ENCODE results near the gene FKBP3. TPM values are rescaled to one million over a fixed set of nuclear protein-coding genes. Genes with fewer than 3 reads are reported as not detected.

Gene FKBP3
- total and polyA plus RNA-seq, 2 experiments from 2014 or later, result 52.4 to 117 TPM

- Histone ChIP-seq H3K36me3 (replicated peaks; ENCODE audit: insufficient read depth, low read depth) (no peaks in the 10 kb centered on the region), H3K4me2 (no peak overlapping the region), H3K4me1 (ENCODE audit: insufficient read depth) (peaks cover 10% of the 10 kb centered on the region), H3K4me3 (no peak overlapping the region), H3K79me2 (peaks cover 41% of the 10 kb centered on the region), H3K27me3 (no peaks in the 10 kb centered on the region), H4K20me1 (ENCODE audit: insufficient read depth, poor library complexity, severe bottlenecking) (no peaks in the 10 kb centered on the region), H3K9me3 (ENCODE audit: low read depth) (no peaks in the 10 kb centered on the region), H2AFZ (no peak overlapping the region), H3K27ac (no peak overlapping the region), H3K9me2 (replicated peaks; ENCODE audit: insufficient read depth) (no peaks in the 10 kb centered on the region)
- WGBS (ENCODE audit: low lambda C conversion rate, missing lambda C conversion rate), result 98% methylated on average over 6 of the region's 6 CpGs
- no peak for TF ChIP-seq EZH2 (IDR thresholded peaks at IDR 0.05; ENCODE audit: borderline replicate concordance)
- no peak for TF ChIP-seq EZH2phosphoT487 (IDR thresholded peaks at IDR 0.05; ENCODE audit: low read depth, severe bottlenecking, unreplicated experiment)
- TF ChIP-seq, protein P1, sequence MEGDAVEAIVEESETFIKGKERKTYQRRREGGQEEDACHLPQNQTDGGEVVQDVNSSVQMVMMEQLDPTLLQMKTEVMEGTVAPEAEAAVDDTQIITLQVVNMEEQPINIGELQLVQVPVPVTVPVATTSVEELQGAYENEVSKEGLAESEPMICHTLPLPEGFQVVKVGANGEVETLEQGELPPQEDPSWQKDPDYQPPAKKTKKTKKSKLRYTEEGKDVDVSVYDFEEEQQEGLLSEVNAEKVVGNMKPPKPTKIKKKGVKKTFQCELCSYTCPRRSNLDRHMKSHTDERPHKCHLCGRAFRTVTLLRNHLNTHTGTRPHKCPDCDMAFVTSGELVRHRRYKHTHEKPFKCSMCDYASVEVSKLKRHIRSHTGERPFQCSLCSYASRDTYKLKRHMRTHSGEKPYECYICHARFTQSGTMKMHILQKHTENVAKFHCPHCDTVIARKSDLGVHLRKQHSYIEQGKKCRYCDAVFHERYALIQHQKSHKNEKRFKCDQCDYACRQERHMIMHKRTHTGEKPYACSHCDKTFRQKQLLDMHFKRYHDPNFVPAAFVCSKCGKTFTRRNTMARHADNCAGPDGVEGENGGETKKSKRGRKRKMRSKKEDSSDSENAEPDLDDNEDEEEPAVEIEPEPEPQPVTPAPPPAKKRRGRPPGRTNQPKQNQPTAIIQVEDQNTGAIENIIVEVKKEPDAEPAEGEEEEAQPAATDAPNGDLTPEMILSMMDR (IDR thresholded peaks at IDR 0.05; ENCODE audit: poor library complexity), result no peak
- DNase-seq (ENCODE audit: low spot score), result no peak
Measured at GRCh38 chr14:45140661-45141187, 6.4 kb upstream of the FKBP3 start.

DNA sequence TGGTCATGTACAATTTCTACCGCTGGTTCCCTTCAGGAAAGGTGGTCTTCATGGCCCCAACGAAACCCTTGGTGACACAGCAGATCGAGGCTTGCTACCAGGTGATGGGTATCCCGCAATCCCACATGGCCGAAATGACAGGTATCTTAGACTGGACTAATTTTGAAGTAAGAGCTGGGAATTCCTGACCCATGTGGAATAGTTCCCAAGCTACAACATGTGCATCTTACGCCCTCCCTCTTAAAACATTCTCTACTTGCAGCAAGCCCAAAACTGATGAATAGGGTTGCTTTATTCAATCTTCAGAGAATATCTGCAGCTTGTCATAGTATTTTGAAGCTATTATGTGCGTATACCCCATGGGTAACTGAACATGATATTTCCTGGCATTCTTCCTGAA is 2.1 kb upstream of the FKBP3 start:
- no peaks in the 10 kb centered on the region for H3K9me3 ChIP-seq (ENCODE audit: low read depth)
- H4K20me1 ChIP-seq (ENCODE audit: insufficient read depth, poor library complexity, severe bottlenecking), result no peaks in the 10 kb centered on the region
- 4% methylated on average over 7 of the region's 7 CpGs for WGBS (ENCODE audit: low lambda C conversion rate, missing lambda C conversion rate)
- peaks cover 10% of the 10 kb centered on the region for H3K4me1 ChIP-seq (ENCODE audit: insufficient read depth)
- peaks cover 65% of the 10 kb centered on the region for H3K79me2 ChIP-seq
- peak overlapping the region; percentile 61 for H2AFZ ChIP-seq
- H3K9me2 ChIP-seq (replicated peaks; ENCODE audit: insufficient read depth), result no peaks in the 10 kb centered on the region
- TF ChIP-seq EZH2 (IDR thresholded peaks at IDR 0.05; ENCODE audit: borderline replicate concordance) (no peak), EZH2phosphoT487 (IDR thresholded peaks at IDR 0.05; ENCODE audit: low read depth, severe bottlenecking, unreplicated experiment) (no peak)
- TF ChIP-seq, protein P1 (IDR thresholded peaks at IDR 0.05; ENCODE audit: poor library complexity), result no peak
- no peaks in the 10 kb centered on the region for H3K27me3 ChIP-seq
- H3K36me3 ChIP-seq (replicated peaks; ENCODE audit: insufficient read depth, low read depth), result no peaks in the 10 kb centered on the region
- H3K27ac ChIP-seq, result no peak overlapping the region
- H3K4me3 ChIP-seq, result peak overlapping the region; percentile 51
- DNase-seq (ENCODE audit: low spot score), result no peak
- H3K4me2 ChIP-seq, result peak overlapping the region; percentile 87

- Histone ChIP-seq H3K4me3 (peak within 1 kb of the TSS; percentile 51), H3K79me2 (peaks cover 67% of the 10 kb centered on the region), H3K27me3 (no peaks in the 10 kb centered on the region), H3K36me3 (replicated peaks; ENCODE audit: insufficient read depth, low read depth) (no peaks in the 10 kb centered on the region), H3K9me2 (replicated peaks; ENCODE audit: insufficient read depth) (no peaks in the 10 kb centered on the region), H3K4me1 (ENCODE audit: insufficient read depth) (peaks cover 10% of the 10 kb centered on the region), H3K27ac (peak within 1 kb of the TSS; percentile 83), H3K4me2 (peak within 1 kb of the TSS; percentile 87), H2AFZ (peak within 1 kb of the TSS; percentile 91), H4K20me1 (ENCODE audit: insufficient read depth, poor library complexity, severe bottlenecking) (no peaks in the 10 kb centered on the region), H3K9me3 (ENCODE audit: low read depth) (no peaks in the 10 kb centered on the region)
- DNase-seq (ENCODE audit: low spot score), result peak; percentile 97
- TF ChIP-seq EZH2 (IDR thresholded peaks at IDR 0.05; ENCODE audit: borderline replicate concordance) (no peak), EZH2phosphoT487 (IDR thresholded peaks at IDR 0.05; ENCODE audit: low read depth, severe bottlenecking, unreplicated experiment) (no peak)
- TF ChIP-seq, protein P1 (IDR thresholded peaks at IDR 0.05; ENCODE audit: poor library complexity), result no peak
- WGBS (ENCODE audit: low lambda C conversion rate, missing lambda C conversion rate), result 1% methylated on average over 48 of the region's 48 CpGs
Measured at GRCh38 chr14:45135659-45136395, 1.5 kb upstream of the FKBP3 start, which contains the start of gene FANCM. FANCM (plus strand) TSS chr14:45135930; CDS start chr14:45136032, 102 bp downstream.
